Measurements from ENCODE around the gene ATP12A.

The ATP12A gene

DNA sequence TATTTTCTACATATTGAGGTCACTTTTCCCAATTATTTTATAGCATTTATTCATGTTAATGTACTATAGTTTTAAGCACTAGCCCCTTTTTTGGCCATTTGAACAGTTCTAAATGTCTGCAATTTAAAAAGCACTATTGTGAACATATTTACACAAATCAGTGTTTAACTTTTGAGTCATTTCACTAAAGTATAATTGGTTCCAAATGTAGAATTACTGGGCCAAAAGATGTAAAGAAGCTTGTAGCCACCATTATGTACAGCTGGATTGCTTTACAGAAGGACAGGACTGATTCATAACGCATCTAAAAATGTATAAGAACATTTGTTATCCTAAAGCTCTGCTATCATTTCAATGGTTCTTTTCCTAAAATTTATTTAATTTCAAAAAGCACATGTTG is 16.6 kb upstream of the ATP12A start:
- no peak for DNase-seq

DNA sequence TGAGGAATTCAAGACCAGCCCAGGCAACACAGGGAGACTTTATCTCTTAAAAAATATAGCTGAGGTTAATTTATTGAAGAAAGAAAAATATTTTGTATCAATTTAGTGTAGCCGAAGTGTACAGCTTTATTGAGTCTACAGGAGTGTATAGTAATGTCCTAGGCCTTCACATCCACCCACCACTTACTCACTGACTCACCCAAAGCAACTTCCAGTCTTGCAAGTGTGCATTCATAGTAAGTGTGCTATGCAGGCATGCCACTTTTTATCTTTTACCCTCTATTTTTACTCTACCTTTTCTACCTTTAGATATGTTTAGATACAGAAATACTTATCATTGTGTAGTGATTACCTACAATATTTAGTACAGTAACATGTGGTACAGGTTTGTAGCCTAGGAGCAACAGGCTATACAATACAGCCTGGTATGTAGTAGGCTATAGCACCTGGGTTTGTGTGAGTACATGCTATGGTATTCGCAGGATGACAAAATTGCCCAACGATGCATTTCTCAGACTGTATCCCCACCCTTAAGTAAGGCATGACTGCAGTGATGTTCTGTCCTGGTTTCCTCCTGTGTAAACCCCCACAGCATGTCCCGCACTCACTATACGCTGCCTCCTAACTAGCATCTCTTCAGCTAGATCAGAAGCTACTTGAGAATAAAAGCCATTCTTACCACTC is 15.3 kb upstream of the ATP12A start:
- no peak for DNase-seq

GRCh38 chr13:24668511-24668910 is 11.7 kb upstream of the ATP12A start:
- no peak for DNase-seq

GRCh38 chr13:24668955-24669582 is 11.1 kb upstream of the ATP12A start:
- DNase-seq: no peak

- no peak for DNase-seq
Measured at GRCh38 chr13:24670174-24670573, 10.0 kb upstream of the ATP12A start.

- DNase-seq: no peak
Measured at GRCh38 chr13:24670961-24671381, 9.2 kb upstream of the ATP12A start.

- DNase-seq: no peak
Measured at GRCh38 chr13:24671386-24672113, 8.7 kb upstream of the ATP12A start.

DNA sequence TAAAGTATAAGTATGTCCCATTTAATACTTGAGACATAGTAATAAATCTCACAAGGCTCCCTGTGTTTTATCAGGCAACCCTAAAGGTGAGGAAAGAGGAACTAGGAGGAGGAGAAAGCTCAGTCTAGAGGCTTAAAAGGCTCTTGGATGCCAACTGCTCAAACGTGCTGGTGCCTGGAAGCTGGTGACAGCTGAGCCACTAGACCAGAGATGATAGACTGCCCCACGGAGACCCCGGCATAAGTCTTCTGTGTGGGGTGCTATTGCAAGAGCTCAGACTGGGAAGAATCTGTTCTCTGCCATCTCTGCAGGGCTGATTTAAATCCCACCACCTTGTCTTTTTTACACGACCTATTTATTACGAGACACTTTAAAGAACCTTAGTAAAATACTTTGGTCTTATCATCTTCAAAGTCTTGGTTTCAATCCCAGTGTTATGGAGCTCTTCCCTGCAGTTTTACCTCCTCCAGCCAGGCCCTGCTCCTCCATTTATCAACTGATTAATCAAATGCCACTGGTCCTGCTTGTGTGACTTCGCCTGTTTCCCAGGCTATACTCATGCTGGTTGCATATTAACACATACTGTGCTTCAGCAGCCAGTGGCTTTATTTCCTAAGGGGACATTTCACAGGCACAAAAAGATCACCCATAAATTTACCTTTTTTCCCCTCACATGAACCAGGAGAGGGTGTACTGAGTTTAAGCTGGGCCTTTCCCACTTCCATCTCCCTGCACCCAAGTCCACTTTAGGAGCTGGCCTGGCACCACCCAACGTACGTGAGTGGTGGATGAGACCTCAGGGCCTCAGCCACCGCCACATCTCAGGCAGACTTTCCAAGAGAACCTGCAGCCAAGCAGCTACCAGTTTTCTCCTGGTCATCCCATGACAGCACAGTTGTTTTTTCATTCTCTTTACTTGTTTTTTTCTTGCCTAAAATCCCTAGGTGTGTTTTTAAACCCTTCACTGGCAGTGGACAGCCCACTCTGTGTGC is 7.8 kb upstream of the ATP12A start:
- DNase-seq: no peak

- DNase-seq: no peak
Measured at GRCh38 chr13:24675806-24676570, 4.2 kb upstream of the ATP12A start.

DNA sequence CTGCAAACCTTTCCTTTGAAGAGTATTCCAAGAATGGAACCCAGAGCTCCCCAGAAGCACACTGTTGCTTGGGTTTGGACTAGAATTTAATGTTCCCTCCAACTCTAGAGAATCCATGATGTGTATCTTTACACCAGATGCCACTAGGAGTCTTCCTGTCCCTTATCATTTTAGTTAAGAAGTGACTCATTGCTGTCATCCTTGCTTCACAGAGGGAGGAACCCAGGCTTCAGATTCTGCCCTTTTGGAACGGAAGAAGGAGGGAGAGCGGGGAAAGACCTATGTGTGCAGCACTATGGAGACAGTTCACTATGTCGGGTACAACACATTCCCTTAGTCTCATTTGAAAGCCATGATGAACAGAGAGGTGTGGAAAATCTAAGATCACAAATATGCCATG is 2.1 kb upstream of the ATP12A start:
- no peak for DNase-seq

DNA sequence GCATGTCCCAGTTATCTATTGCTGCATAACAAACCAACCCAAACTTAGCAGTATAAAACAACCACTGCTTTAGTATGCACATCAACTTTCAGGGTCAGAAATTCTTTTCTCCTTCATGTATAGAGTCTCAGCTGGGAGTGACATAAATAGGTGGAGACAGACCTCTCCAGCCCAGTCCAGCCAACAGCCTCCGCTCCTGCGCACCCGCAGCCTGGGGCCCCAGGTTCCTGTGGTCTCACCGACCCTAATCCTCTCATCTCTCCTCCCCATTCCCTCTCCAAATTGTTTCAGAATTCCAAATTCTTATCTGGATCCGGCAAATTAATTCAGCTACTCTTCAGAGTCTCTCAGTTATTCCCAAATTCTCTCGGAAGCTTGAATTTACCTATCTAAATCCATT is 522 bp upstream of the ATP12A start:
- no peak for DNase-seq

- no peak for DNase-seq
Measured at GRCh38 chr13:24680921-24681604, 855 bp downstream of the ATP12A start.

DNA sequence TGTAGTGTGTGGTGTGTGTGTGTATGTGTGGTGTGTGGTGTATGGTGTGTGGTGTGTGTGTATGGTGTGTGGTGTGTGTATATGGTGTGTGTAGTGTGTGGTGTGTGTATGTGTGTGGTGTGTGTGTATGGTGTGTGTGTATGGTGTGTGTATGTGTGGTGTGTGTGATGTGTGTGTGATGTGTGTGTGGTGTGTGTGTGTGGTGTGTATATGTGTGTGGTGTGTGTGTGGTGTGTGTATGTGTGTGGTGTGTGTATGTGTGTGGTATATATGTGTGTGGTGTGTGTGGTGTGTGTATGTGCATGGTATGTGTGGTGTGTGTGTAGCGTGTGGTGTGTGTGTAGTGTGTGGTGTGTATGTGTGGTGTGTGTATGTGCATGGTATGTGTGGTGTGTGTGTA is 1.7 kb downstream of the ATP12A start:
- DNase-seq: no peak

DNA sequence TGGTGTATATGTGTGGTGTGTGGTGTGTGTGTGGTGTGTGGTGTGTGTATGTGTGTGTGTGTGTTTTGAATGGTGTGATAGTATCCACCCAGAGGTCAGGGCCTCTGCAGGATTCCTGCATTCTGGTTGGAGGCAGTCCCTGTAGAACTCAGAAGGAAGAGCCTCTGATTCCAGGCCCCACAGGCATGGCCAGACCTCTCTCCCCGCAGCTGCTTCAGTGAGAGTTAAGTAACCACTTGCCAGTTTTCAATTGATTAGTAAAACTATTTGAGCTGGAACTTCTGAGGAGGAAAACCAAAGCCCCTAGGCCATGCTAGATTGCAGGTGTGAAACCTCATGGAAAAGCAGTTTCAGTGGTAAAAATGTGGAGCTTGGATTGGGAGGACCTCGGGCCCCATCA is 2.1 kb downstream of the ATP12A start:
- no peak for DNase-seq

- no peak for DNase-seq
Measured at GRCh38 chr13:24683351-24683750, 3.1 kb downstream of the ATP12A start.

DNA sequence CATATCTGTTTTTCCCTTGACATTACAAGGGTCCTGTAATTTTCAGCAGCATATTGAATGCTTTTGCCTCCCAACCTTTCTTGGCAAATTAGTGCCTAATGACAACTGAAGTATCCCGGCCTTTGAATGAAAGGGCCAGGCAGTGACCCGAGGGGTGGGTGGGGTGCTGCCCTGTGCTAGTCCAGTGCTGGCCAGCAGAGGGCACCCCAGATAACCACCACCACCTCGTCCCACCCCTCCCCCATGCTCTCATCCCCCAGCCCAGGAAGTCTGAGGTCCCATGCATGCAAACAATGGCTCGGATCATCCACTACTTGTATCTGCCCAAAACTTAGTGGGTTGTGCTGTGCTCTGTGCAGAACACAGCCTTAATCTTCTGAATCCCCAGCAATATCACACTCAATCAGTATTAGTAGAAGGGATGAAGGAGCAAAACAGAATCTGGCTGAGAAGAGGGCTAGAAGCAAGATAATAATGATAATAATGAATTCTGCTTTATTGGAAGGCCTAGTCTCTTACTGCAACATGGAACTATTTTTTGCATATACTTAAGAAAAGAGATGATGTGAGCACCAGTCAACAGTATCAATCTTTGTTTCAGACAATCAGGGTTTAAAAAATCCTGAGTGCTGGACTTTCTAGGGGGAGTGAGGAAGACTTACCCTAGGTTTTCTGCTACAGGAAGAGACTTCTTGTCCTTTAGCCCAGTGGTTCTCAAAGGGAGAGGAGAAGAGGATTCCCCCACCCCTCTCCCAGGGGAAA is 3.8 kb downstream of the ATP12A start:
- DNase-seq: no peak

DNA sequence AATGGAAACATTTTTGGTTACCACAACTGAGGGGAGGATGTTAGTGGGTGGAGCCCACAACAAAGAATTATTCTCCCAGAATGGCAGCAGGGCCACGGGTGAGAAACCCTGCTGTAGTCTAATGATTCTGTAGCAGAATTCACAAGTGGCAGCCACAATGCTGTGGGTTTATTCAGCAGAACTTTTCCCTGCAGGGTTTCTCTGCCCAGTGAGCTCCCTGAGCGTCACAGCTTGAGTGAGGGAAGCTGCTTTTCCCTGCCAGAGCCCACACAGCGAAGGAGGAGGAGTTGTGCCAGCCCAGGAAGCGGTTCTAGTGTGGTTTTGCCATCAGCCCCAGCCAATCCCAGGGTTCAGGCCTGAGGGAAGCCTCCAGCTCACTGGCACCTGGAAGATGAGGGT is 4.4 kb downstream of the ATP12A start:
- DNase-seq: no peak

- DNase-seq: no peak
Measured at GRCh38 chr13:24685314-24685713, 5.1 kb downstream of the ATP12A start.

- no peak for DNase-seq
Measured at GRCh38 chr13:24687611-24688010, 7.4 kb downstream of the ATP12A start.

GRCh38 chr13:24688111-24688510 is 7.9 kb downstream of the ATP12A start:
- no peak for DNase-seq

DNA sequence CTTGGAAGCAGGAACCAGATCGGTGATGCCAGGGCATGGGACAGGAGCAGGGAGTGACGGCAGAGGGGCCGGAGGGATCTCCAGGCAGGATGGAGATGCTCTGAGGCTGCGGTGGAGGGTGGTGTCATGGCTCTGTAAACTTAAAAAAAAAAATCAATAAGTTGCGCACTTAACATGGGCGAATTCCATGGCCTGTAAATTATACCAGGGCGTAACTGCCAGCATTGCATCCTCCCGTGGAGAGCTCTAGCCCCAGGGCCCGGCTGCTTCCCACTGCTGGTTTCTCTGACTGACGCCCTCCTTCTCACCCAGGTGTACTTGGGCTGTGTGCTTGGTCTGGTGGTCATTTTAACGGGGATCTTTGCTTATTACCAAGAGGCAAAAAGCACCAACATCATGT is 8.7 kb downstream of the ATP12A start:
- no peak for DNase-seq
